ENCODE results near the gene SYNE1.

SYNE1 gene

DNA sequence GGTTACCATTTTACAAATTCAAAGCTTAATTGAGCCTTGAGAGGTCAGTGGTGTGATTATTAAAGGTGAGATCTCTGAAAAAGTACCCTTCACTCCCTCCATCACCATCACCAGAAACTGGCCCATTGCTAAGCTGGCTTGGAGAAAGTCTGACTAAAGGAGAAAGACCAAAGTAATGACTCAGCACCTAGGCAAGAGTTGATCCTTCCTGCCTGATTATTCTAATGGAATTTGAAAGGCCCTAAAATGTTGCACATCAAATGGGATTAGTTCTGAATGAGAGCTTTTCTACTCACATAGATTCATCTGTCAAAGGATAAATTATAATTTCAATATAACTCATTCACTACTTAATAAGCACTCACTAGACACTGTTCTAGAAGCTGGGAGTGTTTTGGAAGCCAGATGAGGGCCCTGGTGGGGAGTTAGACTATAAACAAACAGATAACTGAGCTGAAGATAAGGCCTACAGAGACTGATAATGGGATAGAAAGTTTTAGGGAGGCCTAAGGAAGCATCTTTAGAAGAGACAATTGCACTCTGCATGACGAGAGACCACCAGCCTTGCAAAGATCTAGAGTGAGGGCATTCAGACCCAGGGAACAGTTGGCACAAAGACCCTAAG, 366.7 kb downstream of the SYNE1 start:
- ATAC-seq (ENCODE audit: low read depth) (no peak), DNase-seq (ENCODE audit: low spot score in 2 of 2) (no peak)
- Mint-ChIP-seq H3K9me3 (no peaks in the 10 kb centered on the region), H3K4me3 (no peak overlapping the region), H3K27me3 (no peaks in the 10 kb centered on the region), H3K4me1 (no peaks in the 10 kb centered on the region), H3K27ac (peak overlapping the region; percentile 68), H3K36me3 (peaks cover 17% of the 10 kb centered on the region)

DNA sequence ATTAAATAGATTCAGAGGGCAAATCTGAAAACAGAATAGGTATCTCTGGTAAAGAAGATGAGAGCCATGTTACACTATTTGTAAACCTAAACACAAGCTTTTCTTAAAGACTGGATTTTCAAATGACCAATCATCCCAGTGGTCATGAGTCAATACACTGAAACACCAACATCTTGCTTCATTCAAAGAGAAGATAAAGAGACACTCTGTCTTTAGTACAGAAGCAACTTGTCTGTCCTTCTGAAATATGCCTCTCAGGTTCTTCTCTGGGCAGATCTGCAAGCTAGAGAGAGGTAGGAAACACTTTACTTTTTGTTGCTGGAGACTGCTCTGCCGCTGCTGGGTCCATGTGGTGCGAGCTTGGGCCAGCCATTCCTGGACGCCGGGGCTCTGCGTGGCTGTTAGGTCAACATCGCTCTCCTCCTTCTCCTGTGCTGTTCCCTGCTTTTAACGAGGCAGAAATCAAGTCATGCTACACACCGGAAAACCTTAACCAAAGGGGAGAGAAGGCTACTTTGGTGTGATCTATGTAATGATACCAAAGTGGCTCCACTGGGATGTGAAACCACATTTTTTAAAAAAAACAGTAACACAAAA, 368.2 kb downstream of the SYNE1 start:
- Mint-ChIP-seq H3K36me3 (peaks cover 18% of the 10 kb centered on the region), H3K27ac (no peak overlapping the region), H3K4me3 (no peak overlapping the region), H3K27me3 (no peaks in the 10 kb centered on the region), H3K9me3 (no peaks in the 10 kb centered on the region), H3K4me1 (no peaks in the 10 kb centered on the region)
- no peak for DNase-seq (ENCODE audit: low spot score in 2 of 2)
- ATAC-seq (ENCODE audit: low read depth): no peak

GRCh38 chr6:152267967-152268845, 369.0 kb downstream of the SYNE1 start:
- no peak for ATAC-seq (ENCODE audit: low read depth)
- no peaks in the 10 kb centered on the region for H3K9me3 Mint-ChIP-seq
- no peak overlapping the region for H3K4me3 Mint-ChIP-seq
- H3K4me1 Mint-ChIP-seq: no peaks in the 10 kb centered on the region
- H3K27ac Mint-ChIP-seq: no peak overlapping the region
- H3K36me3 Mint-ChIP-seq: peaks cover 22% of the 10 kb centered on the region
- DNase-seq (ENCODE audit: low spot score in 2 of 2): peak in 1 of 2 donors; percentile 7
- no peaks in the 10 kb centered on the region for H3K27me3 Mint-ChIP-seq

DNA sequence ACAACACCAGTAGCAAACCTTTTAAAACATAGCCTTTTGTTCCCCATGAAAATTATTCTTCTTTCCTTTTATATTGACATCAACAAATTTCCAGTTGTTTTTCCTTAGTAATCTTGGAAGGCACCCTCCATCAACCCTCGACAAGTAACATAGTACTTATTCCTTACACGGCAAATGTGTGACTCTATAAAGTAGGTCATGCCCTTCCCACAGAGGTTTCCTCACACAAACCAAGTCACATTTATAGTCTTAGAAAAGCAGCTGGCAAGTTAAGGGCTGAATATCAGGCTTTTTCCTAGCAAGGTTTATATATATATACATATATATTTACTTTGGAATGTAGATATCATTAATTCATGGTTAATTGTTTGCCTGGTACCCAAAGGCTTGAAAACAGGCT, 371.5 kb downstream of the SYNE1 start:
- Mint-ChIP-seq H3K27ac (no peak overlapping the region), H3K4me1 (no peaks in the 10 kb centered on the region), H3K9me3 (peaks cover 8% of the 10 kb centered on the region), H3K36me3 (peaks cover 38% of the 10 kb centered on the region), H3K4me3 (no peak overlapping the region), H3K27me3 (no peaks in the 10 kb centered on the region)
- DNase-seq (ENCODE audit: low spot score in 2 of 2) (no peak), ATAC-seq (ENCODE audit: low read depth) (no peak)

GRCh38 chr6:152263582-152263981, 373.6 kb downstream of the SYNE1 start:
- H3K36me3 Mint-ChIP-seq: peaks cover 48% of the 10 kb centered on the region
- DNase-seq (ENCODE audit: low spot score in 2 of 2) (no peak), ATAC-seq (ENCODE audit: low read depth) (no peak)
- H3K4me3 Mint-ChIP-seq: no peak overlapping the region
- H3K9me3 Mint-ChIP-seq: peaks cover 10% of the 10 kb centered on the region
- H3K27ac Mint-ChIP-seq: no peak overlapping the region
- H3K4me1 Mint-ChIP-seq: no peaks in the 10 kb centered on the region
- no peaks in the 10 kb centered on the region for H3K27me3 Mint-ChIP-seq

GRCh38 chr6:152261179-152261578, 376.0 kb downstream of the SYNE1 start:
- Mint-ChIP-seq H3K27me3 (no peaks in the 10 kb centered on the region), H3K36me3 (peaks cover 50% of the 10 kb centered on the region), H3K27ac (no peak overlapping the region), H3K9me3 (peaks cover 10% of the 10 kb centered on the region), H3K4me3 (no peak overlapping the region), H3K4me1 (no peaks in the 10 kb centered on the region)
- DNase-seq (ENCODE audit: low spot score in 2 of 2) (no peak), ATAC-seq (ENCODE audit: low read depth) (no peak)

DNA sequence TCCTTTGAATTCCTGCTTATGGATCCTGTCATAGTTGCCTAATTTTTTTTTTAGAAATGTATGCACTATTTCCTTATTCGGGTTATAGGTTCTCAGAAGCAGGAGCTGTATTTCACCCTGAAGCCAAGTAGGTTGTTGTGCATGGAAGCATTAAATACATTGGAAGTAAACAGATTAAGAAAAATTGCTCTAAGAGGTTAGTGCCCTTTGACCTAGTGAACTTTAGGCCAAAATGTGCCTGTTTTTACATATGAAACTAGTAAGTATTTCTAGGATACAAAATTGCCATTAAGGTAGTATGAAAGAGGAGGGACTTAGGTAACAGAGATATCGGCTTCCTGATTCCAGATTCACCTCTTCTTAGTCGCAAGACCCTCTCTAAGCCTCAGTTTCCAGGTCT, 377.9 kb downstream of the SYNE1 start:
- Mint-ChIP-seq H3K36me3 (peaks cover 49% of the 10 kb centered on the region), H3K27me3 (no peaks in the 10 kb centered on the region), H3K4me1 (no peaks in the 10 kb centered on the region)

DNA sequence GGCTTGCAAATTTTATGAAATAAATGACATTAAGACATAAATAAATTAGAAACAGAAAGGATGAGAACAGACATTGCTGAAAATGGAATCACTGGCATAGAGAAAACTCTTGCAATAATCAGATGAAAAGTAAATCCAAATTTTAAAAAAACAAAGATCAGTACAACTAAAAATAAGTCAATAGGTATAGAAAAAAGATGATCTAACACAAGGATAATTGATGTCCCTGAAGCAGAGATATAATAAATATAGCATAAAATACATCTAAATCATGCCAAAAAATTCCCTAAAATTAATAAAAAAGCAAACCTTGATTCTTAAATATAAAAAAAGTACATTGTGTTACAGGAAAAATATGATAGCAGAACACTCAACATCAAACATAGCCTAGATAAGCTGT, 379.6 kb downstream of the SYNE1 start:
- ATAC-seq (ENCODE audit: low read depth) (no peak), DNase-seq (ENCODE audit: low spot score in 2 of 2) (no peak)
- H3K9me3 Mint-ChIP-seq: peaks cover 4% of the 10 kb centered on the region
- no peaks in the 10 kb centered on the region for H3K27me3 Mint-ChIP-seq
- peaks cover 42% of the 10 kb centered on the region for H3K36me3 Mint-ChIP-seq
- no peaks in the 10 kb centered on the region for H3K4me1 Mint-ChIP-seq
- H3K27ac Mint-ChIP-seq: no peak overlapping the region
- no peak overlapping the region for H3K4me3 Mint-ChIP-seq

More for the DNA sequence above, 377.9 kb downstream of the SYNE1 start:
- Mint-ChIP-seq H3K9me3 (peaks cover 10% of the 10 kb centered on the region), H3K27ac (no peak overlapping the region), H3K4me3 (no peak overlapping the region)
- no peak for ATAC-seq (ENCODE audit: low read depth)
- no peak for DNase-seq (ENCODE audit: low spot score in 2 of 2)

DNA sequence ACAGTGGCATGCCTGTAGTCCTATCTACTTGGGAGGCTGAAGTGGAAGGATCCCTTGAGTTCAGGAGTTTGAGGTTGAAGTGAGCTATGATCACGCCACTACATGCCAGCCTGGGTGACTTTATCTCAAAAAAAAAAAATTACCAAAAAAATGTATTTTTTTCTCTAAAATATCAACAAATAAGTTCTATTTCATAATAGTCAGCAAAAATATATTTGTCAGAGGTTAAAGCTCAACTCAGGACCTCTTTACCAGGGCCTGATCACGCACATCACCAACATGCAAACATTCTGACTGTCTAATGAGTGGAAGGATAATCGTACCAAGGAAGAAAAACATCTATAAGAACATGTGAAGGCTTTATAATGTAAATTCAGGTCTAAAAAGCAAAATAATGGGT, 387.0 kb downstream of the SYNE1 start:
- DNase-seq (ENCODE audit: low spot score in 2 of 2) (no peak), ATAC-seq (ENCODE audit: low read depth) (no peak)
- no peaks in the 10 kb centered on the region for H3K9me3 Mint-ChIP-seq
- no peaks in the 10 kb centered on the region for H3K4me1 Mint-ChIP-seq
- H3K4me3 Mint-ChIP-seq: no peak overlapping the region
- no peaks in the 10 kb centered on the region for H3K27me3 Mint-ChIP-seq
- peaks cover 30% of the 10 kb centered on the region for H3K36me3 Mint-ChIP-seq
- H3K27ac Mint-ChIP-seq: no peak overlapping the region

DNA sequence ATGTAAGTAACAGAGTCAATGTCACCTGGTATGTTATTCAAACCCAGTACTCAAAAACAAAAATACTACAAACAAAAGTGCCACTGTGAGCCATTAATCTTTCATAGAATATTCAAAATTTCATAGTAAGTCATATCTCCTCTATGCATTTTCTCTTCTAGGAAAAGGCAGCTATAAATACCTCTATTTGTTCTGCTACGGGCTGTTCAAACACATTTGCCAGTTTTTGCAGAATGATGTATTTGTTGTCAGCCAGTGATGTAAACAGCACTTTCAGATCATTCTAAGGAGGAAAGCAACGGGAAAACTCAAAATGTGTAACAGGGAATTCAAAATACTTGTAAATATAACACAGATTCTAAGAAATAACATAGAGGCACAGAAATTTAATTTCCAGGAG, 388.2 kb downstream of the SYNE1 start:
- peaks cover 33% of the 10 kb centered on the region for H3K36me3 Mint-ChIP-seq
- no peaks in the 10 kb centered on the region for H3K4me1 Mint-ChIP-seq
- H3K9me3 Mint-ChIP-seq: no peaks in the 10 kb centered on the region
- DNase-seq (ENCODE audit: low spot score in 2 of 2) (no peak), ATAC-seq (ENCODE audit: low read depth) (no peak)
- no peaks in the 10 kb centered on the region for H3K27me3 Mint-ChIP-seq
- no peak overlapping the region for H3K4me3 Mint-ChIP-seq
- no peak overlapping the region for H3K27ac Mint-ChIP-seq

DNA sequence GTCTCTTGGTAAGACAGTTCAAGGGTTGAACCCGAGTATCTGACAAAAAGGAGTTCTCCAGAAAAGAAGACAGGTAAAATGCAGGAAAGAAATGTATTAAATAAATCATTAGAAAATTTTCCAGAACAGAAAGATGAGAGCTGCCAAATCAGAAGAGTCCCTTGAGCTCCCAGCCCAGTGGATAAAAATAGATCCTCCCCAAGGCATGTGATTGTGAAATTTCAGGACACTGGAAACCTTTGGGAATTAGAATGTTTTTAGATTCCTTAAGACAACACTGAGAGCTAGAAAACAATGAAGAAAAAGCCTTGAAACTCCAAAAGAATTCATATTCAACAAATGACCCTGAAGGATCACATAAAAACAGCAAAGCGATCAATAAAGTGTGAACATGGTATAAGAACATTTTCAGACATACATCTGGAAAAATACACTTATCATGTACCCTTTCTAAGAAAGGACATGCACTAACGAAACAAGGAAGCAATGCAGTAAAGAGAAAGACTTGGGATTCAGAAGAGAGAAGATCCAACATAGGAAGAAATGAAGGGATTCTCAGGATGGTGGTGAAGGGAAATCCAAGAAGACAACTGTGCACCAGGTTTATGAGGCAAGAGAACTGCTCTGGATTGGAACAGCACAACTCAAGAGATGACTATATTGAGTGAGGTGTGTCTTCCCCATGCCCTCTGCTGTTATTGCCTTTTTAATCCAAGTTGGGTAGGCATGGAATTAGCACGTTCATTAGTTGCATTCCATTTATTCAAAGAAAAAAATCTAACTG, 390.4 kb downstream of the SYNE1 start:
- ATAC-seq (ENCODE audit: low read depth) (no peak), DNase-seq (ENCODE audit: low spot score in 2 of 2) (no peak)
- Mint-ChIP-seq H3K9me3 (no peaks in the 10 kb centered on the region), H3K4me3 (no peak overlapping the region), H3K27ac (no peak overlapping the region), H3K27me3 (no peaks in the 10 kb centered on the region), H3K36me3 (peaks cover 43% of the 10 kb centered on the region), H3K4me1 (no peaks in the 10 kb centered on the region)

DNA sequence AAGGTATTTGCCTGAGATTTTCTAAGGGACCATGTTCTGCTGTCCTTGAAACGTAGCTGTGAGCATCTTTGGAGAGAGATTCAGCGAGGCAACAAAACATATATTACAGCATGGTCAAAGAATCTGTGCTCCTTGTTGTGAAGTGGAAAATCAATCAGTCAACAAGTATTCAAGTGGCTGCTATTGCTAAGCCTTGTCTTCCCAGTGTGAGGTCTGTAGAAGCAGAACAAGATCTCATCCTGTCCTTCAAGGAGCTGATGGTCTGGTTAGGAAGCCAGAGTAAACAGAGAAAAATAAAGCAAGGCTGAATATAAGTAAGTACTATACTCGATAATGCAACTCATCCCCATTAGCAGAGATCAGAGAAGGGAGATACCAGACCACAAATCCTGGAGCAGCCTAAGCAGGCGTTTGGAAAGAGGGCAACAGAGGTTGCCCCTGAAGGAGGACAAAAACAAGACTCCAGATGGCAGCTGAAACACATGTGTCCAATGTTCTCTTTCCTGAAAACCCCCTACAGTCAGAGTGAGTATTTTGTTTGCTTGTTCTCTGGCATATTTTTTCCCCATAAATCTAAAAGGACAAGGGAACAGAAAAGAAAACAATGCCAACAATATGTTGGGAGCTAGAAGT, 392.0 kb downstream of the SYNE1 start:
- Mint-ChIP-seq H3K4me3 (no peak overlapping the region), H3K27me3 (no peaks in the 10 kb centered on the region), H3K9me3 (no peaks in the 10 kb centered on the region), H3K36me3 (peaks cover 56% of the 10 kb centered on the region), H3K4me1 (no peaks in the 10 kb centered on the region), H3K27ac (no peak overlapping the region)
- DNase-seq (ENCODE audit: low spot score in 2 of 2) (no peak), ATAC-seq (ENCODE audit: low read depth) (no peak)

DNA sequence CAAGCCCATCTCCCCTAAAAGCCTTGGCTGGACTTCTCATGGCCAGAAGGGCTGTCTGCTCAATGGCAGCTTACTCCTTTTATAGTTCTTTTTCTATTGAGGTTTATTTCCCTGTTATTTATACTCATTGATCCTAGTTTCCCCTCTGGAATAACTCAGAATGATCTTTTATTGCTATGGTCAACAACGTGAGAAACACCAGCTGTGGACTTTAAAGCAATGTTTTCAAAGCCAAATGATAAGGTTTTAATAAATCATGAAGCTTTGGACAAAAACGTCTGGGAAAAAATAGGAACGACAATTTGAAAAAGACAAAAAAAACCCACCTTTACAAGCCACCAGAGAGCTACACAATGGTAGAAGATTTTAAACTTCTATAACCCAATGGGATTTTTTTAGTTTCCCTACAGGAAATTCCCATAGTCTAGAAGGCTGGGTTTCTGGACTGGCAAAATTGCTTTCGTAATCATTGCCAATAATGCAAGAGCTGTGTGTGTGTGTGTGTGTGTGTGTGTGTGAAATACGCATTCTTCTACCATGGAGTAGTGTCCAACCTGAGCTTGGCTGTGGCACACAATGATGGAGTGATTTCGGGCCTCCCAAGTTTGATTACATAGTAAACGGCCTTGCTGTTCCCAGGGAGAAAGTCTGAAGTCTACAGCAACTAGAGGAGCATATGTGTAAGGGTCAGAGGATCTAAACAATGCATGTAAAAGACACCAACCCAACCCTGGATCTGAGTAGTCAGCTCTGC, 396.0 kb downstream of the SYNE1 start:
- no peak for DNase-seq (ENCODE audit: low spot score in 2 of 2)
- H3K27me3 Mint-ChIP-seq: no peaks in the 10 kb centered on the region
- H3K9me3 Mint-ChIP-seq: no peaks in the 10 kb centered on the region
- H3K36me3 Mint-ChIP-seq: peaks cover 54% of the 10 kb centered on the region
- H3K27ac Mint-ChIP-seq: no peak overlapping the region
- H3K4me3 Mint-ChIP-seq: no peak overlapping the region
- ATAC-seq (ENCODE audit: low read depth): no peak
- no peaks in the 10 kb centered on the region for H3K4me1 Mint-ChIP-seq

Measured in memory B cell (primary cell).